Limb (tissue), 2 donors: ENCODE results near the gene SEMA4B.
A peak's percentile ranks its signal among the peaks of the same experiment; 100 is the strongest.

Experiments used
- DNase-seq, 2 donors: peaks; one replicate each; pipeline ENCODE4 v3.0.0-alpha.2; 2016; ENCODE audit errors: extremely low spot score in 2 of 2

SEMA4B gene

GRCh38 chr15:90225047-90225446 lies 23.9 kb downstream of the SEMA4B start:
- no peak for DNase-seq

- no peak for DNase-seq
Observed at GRCh38 chr15:90225504-90226234, 24.5 kb downstream of the SEMA4B start.

GRCh38 chr15:90227336-90227735 lies 26.2 kb downstream of the SEMA4B start:
- DNase-seq: no peak

GRCh38 chr15:90227816-90228772 lies 27.0 kb downstream of the SEMA4B start:
- DNase-seq: no peak

GRCh38 chr15:90228960-90229359 lies 27.8 kb downstream of the SEMA4B start:
- DNase-seq: no peak

- DNase-seq: no peak
Observed at GRCh38 chr15:90230071-90230494, 29.0 kb downstream of the SEMA4B start.

- DNase-seq: no peak
Observed at GRCh38 chr15:90230610-90231009, 29.5 kb downstream of the SEMA4B start.

GRCh38 chr15:90231028-90232017 lies 30.2 kb downstream of the SEMA4B start:
- no peak for DNase-seq

- DNase-seq: no peak
Observed at GRCh38 chr15:90232196-90232595, 31.1 kb downstream of the SEMA4B start.

GRCh38 chr15:90232941-90233386 lies 31.8 kb downstream of the SEMA4B start:
- DNase-seq: no peak

- DNase-seq: peak; percentile 93 to 97
Observed at GRCh38 chr15:90233387-90234095, 32.4 kb downstream of the SEMA4B start, which contains the start of gene CIB1. Gene CIB1 (minus strand): TSS chr15:90233941. CDS start chr15:90233885, 56 bp downstream.

- DNase-seq: no peak
Observed at GRCh38 chr15:90234096-90234988, 33.2 kb downstream of the SEMA4B start, which contains the start of gene GDPGP1. Gene GDPGP1 (plus strand): TSS chr15:90234209. CDS start chr15:90240909, 6,700 bp downstream.

- DNase-seq: no peak
Observed at GRCh38 chr15:90239371-90239770, 38.2 kb downstream of the SEMA4B start.

- DNase-seq: no peak
Observed at GRCh38 chr15:90240856-90241255, 39.7 kb downstream of the SEMA4B start.

- no peak for DNase-seq
Observed at GRCh38 chr15:90241343-90242192, 40.4 kb downstream of the SEMA4B start.

- DNase-seq: no peak
Observed at GRCh38 chr15:90243943-90244639, 43.0 kb downstream of the SEMA4B start.

- no peak for DNase-seq
Observed at GRCh38 chr15:90248789-90249202, 47.7 kb downstream of the SEMA4B start.
